HEK293T (cell line): Measurements from ENCODE around the gene IL10RA.
A peak's percentile ranks its signal among the peaks of the same experiment; 100 is the strongest.
"Not testable (repeated sequence)": the region's sequence is repeated elsewhere in the genome, so short reads cannot be mapped to it uniquely, and the experiment has no call there.

Experiments used
- CTCF ChIA-PET: fragments of 350-600 bp; formaldehyde crosslinking; extraction: SDS; loops from one replicate; lab custom pipeline; 2021; ENCODE audit warnings: antibody characterized with exemption, inconsistent platforms; lab: Yijun Ruan, JAX
- POLR2A ChIA-PET: fragments of 350-600 bp; formaldehyde crosslinking; extraction: SDS; loops from one replicate; lab custom pipeline; 2020; ENCODE audit warnings: antibody characterized with exemption, inconsistent platforms; lab: Yijun Ruan, JAX
- DNase-seq: peaks from one replicate; pipeline ENCODE4 v3.0.0; 2012; ENCODE audit warnings: mixed read lengths; ENCODE audit errors: extremely low spot score
- ARNT ChIP-seq: fragments of 450-650 bp; IDR thresholded peaks from 2 replicates; pipeline ENCODE4 v1.6.1; 2017; ENCODE audit warnings: mild to moderate bottlenecking
- BHLHE40 ChIP-seq: fragments of 450-650 bp; IDR thresholded peaks from 2 replicates; pipeline ENCODE4 v1.6.1; 2016; ENCODE audit warnings: mild to moderate bottlenecking, moderate library complexity, borderline replicate concordance
- CTBP1 ChIP-seq: fragments of 450-650 bp; IDR thresholded peaks from 2 replicates; pipeline ENCODE4 v1.6.1; 2016; ENCODE audit warnings: borderline replicate concordance
- ELF4 ChIP-seq: fragments of 450-650 bp; IDR thresholded peaks from 2 replicates; pipeline ENCODE4 v1.6.1; 2017; ENCODE audit warnings: antibody characterized with exemption
- FOXA1 ChIP-seq: fragments of 450-650 bp; IDR thresholded peaks from 2 replicates; pipeline ENCODE4 v1.6.1; 2016; ENCODE audit warnings: mild to moderate bottlenecking
- FOXK2 ChIP-seq: fragments of 450-650 bp; IDR thresholded peaks from 2 replicates; pipeline ENCODE4 v1.6.1; 2016; ENCODE audit warnings: mild to moderate bottlenecking
- FOXM1 ChIP-seq: fragments of 450-650 bp; IDR thresholded peaks from 2 replicates; pipeline ENCODE4 v1.6.1; 2017; ENCODE audit warnings: mild to moderate bottlenecking, borderline replicate concordance
- HDGF ChIP-seq: fragments of 450-650 bp; IDR thresholded peaks from 2 replicates; pipeline ENCODE4 v1.6.1; 2017; ENCODE audit warnings: antibody characterized with exemption, borderline replicate concordance
- L3MBTL2 ChIP-seq: fragments of 450-650 bp; conservative IDR thresholded peaks from 2 replicates; pipeline ENCODE4 v1.6.1; 2016; ENCODE audit warnings: mild to moderate bottlenecking
- LEF1 ChIP-seq: fragments of 450-650 bp; IDR thresholded peaks from 2 replicates; pipeline ENCODE4 v1.6.1; 2017; ENCODE audit warnings: mild to moderate bottlenecking, borderline replicate concordance
- NFRKB ChIP-seq: fragments of 450-650 bp; IDR thresholded peaks from 2 replicates; pipeline ENCODE4 v1.6.1; 2016; ENCODE audit warnings: mild to moderate bottlenecking, moderate library complexity
- PKNOX1 ChIP-seq: fragments of 450-650 bp; IDR thresholded peaks from 2 replicates; pipeline ENCODE4 v1.6.1; 2016
- SP1 ChIP-seq: fragments of 450-650 bp; IDR thresholded peaks from 2 replicates; pipeline ENCODE4 v1.6.1; 2017
- SUZ12 ChIP-seq: fragments of 450-650 bp; IDR thresholded peaks from 2 replicates; pipeline ENCODE4 v1.6.1; 2016; ENCODE audit warnings: mild to moderate bottlenecking
- TARDBP ChIP-seq: fragments of 450-650 bp; IDR thresholded peaks from 2 replicates; pipeline ENCODE4 v1.6.1; 2016
- ZNF384 ChIP-seq: fragments of 450-650 bp; IDR thresholded peaks from 2 replicates; pipeline ENCODE4 v1.6.1; 2016

Gene IL10RA

GRCh38 chr11:117945047-117945810 is 41.0 kb upstream of the IL10RA start:
- no peak for DNase-seq
- ChIA-PET CTCF (interaction anchor here (1.1 to 1.3 kb wide), 2 partner anchors 9 to 102 kb away, joined by 3 to 6 read pairs; no protein-coding TSS in a partner anchor), POLR2A (no interaction called here)
- TF ChIP-seq NFRKB (no peak), BHLHE40 (no peak), FOXM1 (no peak), SUZ12 (no peak), FOXA1 (no peak), SP1 (no peak), TARDBP (no peak), ZNF384 (no peak), ELF4 (no peak), LEF1 (no peak), HDGF (no peak), CTBP1 (no peak), PKNOX1 (no peak), FOXK2 (no peak), L3MBTL2 (no peak)

- ChIA-PET POLR2A (interaction anchor here (1.0 to 1.1 kb wide), 2 partner anchors 107 to 129 kb away, joined by 3 to 4 read pairs; no protein-coding TSS in a partner anchor), CTCF (interaction anchor here (0.6 to 1.7 kb wide), 35 partner anchors 10 to 520 kb away, joined by 3 to 45 read pairs (median 4); partner anchors contain the start of genes FXYD2, FXYD6, IL10RA and TMPRSS13)
- DNase-seq: no peak
- TF ChIP-seq FOXM1 (no peak), SP1 (no peak), L3MBTL2 (no peak), FOXK2 (no peak), FOXA1 (no peak), ELF4 (no peak), ARNT (no peak), TARDBP (no peak), NFRKB (no peak), LEF1 (no peak), PKNOX1 (no peak), BHLHE40 (no peak)
Observed at GRCh38 chr11:117946156-117946841, 39.9 kb upstream of the IL10RA start.

GRCh38 chr11:117946842-117947526 is 39.2 kb upstream of the IL10RA start:
- POLR2A ChIA-PET: interaction anchor here (1.0 to 1.1 kb wide), 2 partner anchors 107 to 130 kb away, joined by 3 to 4 read pairs; no protein-coding TSS in a partner anchor
- no peak for TF ChIP-seq LEF1
- no peak for TF ChIP-seq CTBP1
- no peak for TF ChIP-seq FOXA1
- no peak for TF ChIP-seq SUZ12
- TF ChIP-seq BHLHE40: no peak
- TF ChIP-seq FOXM1: no peak
- TF ChIP-seq ZNF384: no peak
- TF ChIP-seq SP1: no peak
- no peak for TF ChIP-seq HDGF
- no peak for TF ChIP-seq ARNT
- no peak for TF ChIP-seq L3MBTL2
- CTCF ChIA-PET: interaction anchor here (0.6 to 1.7 kb wide), 36 partner anchors 10 to 694 kb away, joined by 3 to 45 read pairs (median 4); partner anchors contain the start of genes FXYD2, FXYD6, IL10RA and TMPRSS13
- peak; percentile 91 for DNase-seq

- CTCF ChIA-PET: interaction anchor here (0.8 to 1.7 kb wide), 10 partner anchors 9 to 138 kb away, joined by 3 to 45 read pairs (median 6); partner anchors contain the start of genes FXYD2 and FXYD6
- POLR2A ChIA-PET, DNase-seq: not testable (repeated sequence)
Observed at GRCh38 chr11:117947751-117948150, 38.4 kb upstream of the IL10RA start.

GRCh38 chr11:117948466-117948865 is 37.7 kb upstream of the IL10RA start:
- ChIA-PET POLR2A (interaction anchor here (0.9 kb wide), 1 partner anchor 120 kb away, joined by 4 read pairs; no protein-coding TSS in a partner anchor), CTCF (interaction anchor here (0.8 kb wide), 1 partner anchor 41 kb away, joined by 3 read pairs; no protein-coding TSS in a partner anchor)
- DNase-seq: not testable (repeated sequence)

GRCh38 chr11:117949062-117949461 is 37.1 kb upstream of the IL10RA start:
- CTCF ChIA-PET: interaction anchor here (0.9 kb wide), 1 partner anchor 132 kb away, joined by 3 read pairs; no protein-coding TSS in a partner anchor
- no peak for TF ChIP-seq FOXM1
- TF ChIP-seq L3MBTL2: no peak
- no peak for TF ChIP-seq ZNF384
- no peak for TF ChIP-seq NFRKB
- no peak for TF ChIP-seq CTBP1
- TF ChIP-seq SP1: no peak
- TF ChIP-seq PKNOX1: no peak
- no peak for TF ChIP-seq ARNT
- no peak for TF ChIP-seq FOXA1
- no peak for TF ChIP-seq BHLHE40
- no peak for TF ChIP-seq LEF1
- no peak for TF ChIP-seq HDGF
- no peak for TF ChIP-seq SUZ12
- TF ChIP-seq ELF4: no peak
- no peak for TF ChIP-seq FOXK2
- no peak for TF ChIP-seq TARDBP
- POLR2A ChIA-PET: interaction anchor here (0.9 kb wide), 1 partner anchor 121 kb away, joined by 4 read pairs; no protein-coding TSS in a partner anchor
- no peak for DNase-seq
